ENCODE results near the gene KLHL7. TPM values are rescaled to one million over a fixed set of nuclear protein-coding genes. Genes with fewer than 3 reads are reported as not detected.
A peak's percentile ranks its signal among the peaks of the same experiment; 100 is the strongest.
"Not testable (repeated sequence)": the region's sequence is repeated elsewhere in the genome, so short reads cannot be mapped to it uniquely, and the experiment has no call there.

KLHL7 gene
- total and polyA plus RNA-seq, 12 donors, result 27.1 to 159 (median 138) TPM

- intact Hi-C loops (cut with DNase I), result loop anchor here in 1 of 10 donors (5.0 kb wide), 1 partner anchor 46 kb away; no protein-coding TSS in a partner anchor
- DNase-seq (no peak), ATAC-seq (no peak)
- Histone ChIP-seq H3K4me3 (no peak overlapping the region), H3K4me1 (peaks cover 2 to 74% (median 46%) of the 10 kb centered on the region in 9 donors), H3K9me3 (no peaks in the 10 kb centered on the region), H3K27ac (peak overlapping the region in 4 of 10 donors; percentile 12 to 73 (median 22)), H3K27me3 (no peaks in the 10 kb centered on the region), H3K36me3 (peaks cover 0 to 43% (median 8%) of the 10 kb centered on the region in 9 donors)
- 89 to 92% methylated on average over 4 of the region's 4 CpGs for WGBS, 2 donors
- no peak for TF ChIP-seq CTCF (IDR thresholded peaks at IDR 0.05)
Observed at GRCh38 chr7:23121165-23121564, 15.6 kb downstream of the KLHL7 start.

GRCh38 chr7:23123007-23123406, 17.4 kb downstream of the KLHL7 start:
- no peaks in the 10 kb centered on the region for H3K9me3 ChIP-seq
- TF ChIP-seq CTCF (IDR thresholded peaks at IDR 0.05), result no peak
- WGBS, 2 donors, result 27 to 58% methylated on average over 2 of the region's 2 CpGs
- no peaks in the 10 kb centered on the region for H3K27me3 ChIP-seq
- peaks cover 0 to 61% (median 12%) of the 10 kb centered on the region in 9 donors for H3K36me3 ChIP-seq
- H3K27ac ChIP-seq, result peak overlapping the region; percentile 4 to 77 (median 66)
- peaks cover under 1 to 55% (median 27%) of the 10 kb centered on the region in 9 donors for H3K4me1 ChIP-seq
- peak in 2 of 8 donors; percentile 38 to 71 for ATAC-seq
- no peak for DNase-seq
- intact Hi-C loops (cut with DNase I), result loop anchor here in 2 of 10 donors (2.0 to 5.0 kb wide), 3 partner anchors 16 to 44 kb away; no protein-coding TSS in a partner anchor
- H3K4me3 ChIP-seq, result peak overlapping the region in 3 of 10 donors; percentile 2 to 9 (median 6)

- H3K9me3 ChIP-seq, result no peaks in the 10 kb centered on the region
- ATAC-seq (peak in 4 of 8 donors; percentile 50 to 77 (median 72)), DNase-seq (no peak)
- 38 to 43% methylated on average over 5 of the region's 5 CpGs for WGBS, 2 donors
- peak overlapping the region in 3 of 10 donors; percentile 2 to 9 (median 6) for H3K4me3 ChIP-seq
- H3K27me3 ChIP-seq, result no peaks in the 10 kb centered on the region
- TF ChIP-seq CTCF (IDR thresholded peaks at IDR 0.05), result no peak
- intact Hi-C loops (cut with DNase I), result loop anchor here in 2 of 10 donors (2.0 to 5.0 kb wide), 3 partner anchors 17 to 44 kb away; no protein-coding TSS in a partner anchor
- H3K4me1 ChIP-seq, result peaks cover 0 to 51% (median 23%) of the 10 kb centered on the region in 9 donors
- peaks cover 0 to 64% (median 12%) of the 10 kb centered on the region in 9 donors for H3K36me3 ChIP-seq
- H3K27ac ChIP-seq, result peak overlapping the region in 9 of 10 donors; percentile 4 to 77 (median 67)
Observed at GRCh38 chr7:23123465-23123864, 17.9 kb downstream of the KLHL7 start.

- Histone ChIP-seq H3K27me3 (no peaks in the 10 kb centered on the region), H3K36me3 (peaks cover 0 to 81% (median 12%) of the 10 kb centered on the region in 9 donors), H3K9me3 (peaks cover 0 to 15% (median 0%) of the 10 kb centered on the region in 11 donors), H3K4me1 (peaks cover 0 to 22% (median 5%) of the 10 kb centered on the region in 9 donors), H3K4me3 (no peak overlapping the region), H3K27ac (peak overlapping the region in 5 of 10 donors; percentile 8 to 46 (median 22))
- intact Hi-C loops (cut with DNase I), result no loop called here
- ATAC-seq (peak; percentile 34 to 99 (median 88)), DNase-seq (peak; percentile 33 to 42)
- TF ChIP-seq CTCF (IDR thresholded peaks at IDR 0.05), result no peak
- WGBS, 2 donors, result 39 to 65% methylated on average over 4 of the region's 4 CpGs
Observed at GRCh38 chr7:23129036-23129435, 23.5 kb downstream of the KLHL7 start.

- Histone ChIP-seq H3K4me1 (peaks cover 0 to 30% (median 11%) of the 10 kb centered on the region in 9 donors), H3K36me3 (peaks cover 0 to 53% (median 11%) of the 10 kb centered on the region in 9 donors), H3K9me3 (peaks cover 0 to 15% (median 0%) of the 10 kb centered on the region in 11 donors)
- H3K27ac ChIP-seq, H3K27me3 ChIP-seq, ATAC-seq, DNase-seq, H3K4me3 ChIP-seq: not testable (repeated sequence)
- WGBS, 2 donors, result 99 to 100% methylated on average over 2 of the region's 2 CpGs
- intact Hi-C loops (cut with DNase I), result loop anchor here in 2 of 10 donors (5.0 kb wide), 2 partner anchors 36 to 41 kb away; no protein-coding TSS in a partner anchor
Observed at GRCh38 chr7:23131799-23132198, 26.2 kb downstream of the KLHL7 start.
